D721Med (cell line): Measurements from ENCODE around the gene METTL13.

Experiments used
- DNase-seq: peaks from one replicate; pipeline ENCODE4 v3.0.0; 2011; ENCODE audit warnings: low spot score; ENCODE audit not compliant: insufficient read length
- FAIRE-seq: peaks from 2 replicates; lab custom pipeline; 2011; peaks lifted over from hg19 to GRCh38; lab: Jason Lieb, UNC
- TF ChIP-seq, protein P1 (sequence below): IDR thresholded peaks from 2 replicates; pipeline ENCODE4 v1.5.1; 2012; ENCODE audit warnings: mild to moderate bottlenecking, control low read depth; ENCODE audit not compliant: insufficient read depth; ENCODE audit errors: missing control alignments

The METTL13 gene

DNA sequence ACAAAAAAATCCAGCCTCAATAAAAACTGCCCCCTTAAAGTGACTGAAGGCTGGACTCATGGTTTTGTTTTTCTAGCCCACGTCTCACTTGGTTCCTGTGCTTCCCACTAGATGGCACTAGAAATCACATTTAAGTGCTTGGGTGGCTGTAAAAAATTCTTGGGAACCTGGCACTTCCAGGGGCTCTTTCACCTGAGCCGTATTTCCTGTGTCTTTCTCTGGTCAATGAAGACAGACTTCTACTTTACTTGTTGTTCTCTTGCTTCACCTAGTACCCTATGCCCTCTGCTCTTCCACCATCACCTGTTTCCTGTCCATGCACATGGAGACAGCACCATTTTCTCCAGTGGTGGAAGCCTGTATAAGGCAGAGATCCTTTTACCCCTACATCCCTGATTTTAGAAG is 20.0 kb downstream of the METTL13 start:
- TF ChIP-seq, protein P1, sequence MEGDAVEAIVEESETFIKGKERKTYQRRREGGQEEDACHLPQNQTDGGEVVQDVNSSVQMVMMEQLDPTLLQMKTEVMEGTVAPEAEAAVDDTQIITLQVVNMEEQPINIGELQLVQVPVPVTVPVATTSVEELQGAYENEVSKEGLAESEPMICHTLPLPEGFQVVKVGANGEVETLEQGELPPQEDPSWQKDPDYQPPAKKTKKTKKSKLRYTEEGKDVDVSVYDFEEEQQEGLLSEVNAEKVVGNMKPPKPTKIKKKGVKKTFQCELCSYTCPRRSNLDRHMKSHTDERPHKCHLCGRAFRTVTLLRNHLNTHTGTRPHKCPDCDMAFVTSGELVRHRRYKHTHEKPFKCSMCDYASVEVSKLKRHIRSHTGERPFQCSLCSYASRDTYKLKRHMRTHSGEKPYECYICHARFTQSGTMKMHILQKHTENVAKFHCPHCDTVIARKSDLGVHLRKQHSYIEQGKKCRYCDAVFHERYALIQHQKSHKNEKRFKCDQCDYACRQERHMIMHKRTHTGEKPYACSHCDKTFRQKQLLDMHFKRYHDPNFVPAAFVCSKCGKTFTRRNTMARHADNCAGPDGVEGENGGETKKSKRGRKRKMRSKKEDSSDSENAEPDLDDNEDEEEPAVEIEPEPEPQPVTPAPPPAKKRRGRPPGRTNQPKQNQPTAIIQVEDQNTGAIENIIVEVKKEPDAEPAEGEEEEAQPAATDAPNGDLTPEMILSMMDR, result peak; percentile 89
- FAIRE-seq (peak; percentile 25), DNase-seq (peak; percentile 41)

GRCh38 chr1:171802207-171802606 is 20.7 kb downstream of the METTL13 start:
- TF ChIP-seq, protein P1, result no peak
- DNase-seq (no peak), FAIRE-seq (no peak)

DNA sequence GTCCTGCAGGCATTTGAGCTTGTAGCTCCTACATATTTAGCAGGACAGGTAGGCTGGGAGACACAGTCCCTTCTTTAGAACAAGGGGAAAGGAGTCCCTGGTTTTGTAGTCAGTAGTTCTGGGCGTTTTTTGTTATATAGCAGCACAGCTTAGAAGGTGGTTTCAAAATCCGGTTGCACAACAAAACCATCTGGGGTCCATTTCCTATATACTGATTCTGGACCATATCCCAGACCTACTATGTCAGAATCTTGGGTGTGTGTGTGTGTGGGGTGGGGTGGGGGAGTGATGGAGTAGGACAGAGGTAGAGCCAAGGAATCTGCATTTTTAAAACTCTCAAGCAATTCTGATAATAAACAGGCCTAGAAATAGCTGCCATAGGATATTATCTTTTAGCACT is 21.6 kb downstream of the METTL13 start:
- FAIRE-seq (no peak), DNase-seq (no peak)
- TF ChIP-seq, protein P1, result no peak

GRCh38 chr1:171803461-171804022 is 22.1 kb downstream of the METTL13 start:
- TF ChIP-seq, protein P1, result no peak
- DNase-seq, result no peak
- FAIRE-seq, result no peak

- FAIRE-seq (no peak), DNase-seq (no peak)
- TF ChIP-seq, protein P1, result no peak
Measured at GRCh38 chr1:171805395-171806115, 24.1 kb downstream of the METTL13 start.

DNA sequence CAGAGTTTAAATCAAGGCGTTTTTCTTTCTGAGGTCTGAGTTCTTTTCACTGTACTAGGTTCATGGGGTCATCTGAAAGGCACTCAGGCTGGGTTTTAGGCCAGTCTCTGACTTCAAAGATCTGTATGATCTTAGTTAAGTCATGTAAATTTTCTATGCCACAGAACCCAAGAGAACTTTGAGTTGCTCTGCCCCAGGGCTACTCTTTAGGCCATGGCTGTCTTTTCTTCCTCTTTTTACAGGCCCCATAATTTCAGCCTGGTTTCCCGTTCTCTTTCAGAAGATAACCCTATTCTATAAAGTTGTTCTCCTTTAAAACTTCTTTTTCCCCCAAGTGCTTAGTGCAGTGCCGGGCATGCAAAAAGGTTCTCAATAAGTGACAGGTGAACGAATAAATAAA is 26.1 kb downstream of the METTL13 start:
- no peak for FAIRE-seq
- TF ChIP-seq, protein P1, result no peak
- no peak for DNase-seq

GRCh38 chr1:171809834-171810233 is 28.4 kb downstream of the METTL13 start:
- FAIRE-seq, result no peak
- no peak for DNase-seq
- TF ChIP-seq, protein P1, result no peak
